Measurements from ENCODE around the gene NFE2L3. TPM values are rescaled to one million over a fixed set of nuclear protein-coding genes. Genes with fewer than 3 reads are reported as not detected.

Gene NFE2L3
- total and polyA plus RNA-seq, 2 of the 8 experiments (the other 6 are each of a cell fraction or from before 2014, with no cell fraction given): 64.9 to 76.5 TPM

GRCh38 chr7:26153823-26154783 is 2.1 kb downstream of the NFE2L3 start (continued):
- TF ChIP-seq RBBP5 (IDR thresholded peaks at IDR 0.05; ENCODE audit: borderline replicate concordance, low read depth, low read length) (0 out of 2 replicates have a peak, but pooled peaks have one; percentile 53), POLR2A (IDR thresholded peaks at IDR 0.05; ENCODE audit: control extremely low read depth in 1 of 2, low read depth in 2 of 2, low read length in 2 of 2) (peak; percentile 35 to 59), CHD1 (IDR thresholded peaks at IDR 0.05; ENCODE audit: low read depth, low read length) (no peak), SIN3A (conservative IDR thresholded peaks at IDR 0.05 in 1 of 2, IDR thresholded peaks at IDR 0.05 in 1 of 2; ENCODE audit: low read depth in 1 of 2, low read length in 2 of 2) (0 out of 4 replicates have a peak, but pooled peaks have one; percentile 23 to 44), EZH2 (IDR thresholded peaks at IDR 0.05; ENCODE audit: low read depth, low read length, severe bottlenecking) (no peak), SIRT6 (IDR thresholded peaks at IDR 0.05; ENCODE audit: low read length) (no peak), CREB1 (IDR thresholded peaks at IDR 0.05) (no peak), ZNF274 (IDR thresholded peaks at IDR 0.05; ENCODE audit: borderline replicate concordance, extremely low read depth, low read length) (no peak), CEBPB (IDR thresholded peaks at IDR 0.05; ENCODE audit: low read depth, low read length) (no peak), RXRA (IDR thresholded peaks at IDR 0.05; ENCODE audit: insufficient read depth, low read depth, low read length) (0 out of 2 replicates have a peak, but pooled peaks have one; percentile 28), HDAC6 (IDR thresholded peaks at IDR 0.05; ENCODE audit: low read depth, low read length) (no peak), POU5F1 (IDR thresholded peaks at IDR 0.05; ENCODE audit: low read depth, low read length) (peak; percentile 85), NANOG (IDR thresholded peaks at IDR 0.05; ENCODE audit: insufficient read depth, low read depth, low read length, poor library complexity, severe bottlenecking) (peak; percentile 92), SAP30 (IDR thresholded peaks at IDR 0.05; ENCODE audit: insufficient read depth, insufficient replicate concordance, low read length) (no peak), ATF3 (IDR thresholded peaks at IDR 0.05; ENCODE audit: insufficient read depth, low read depth, low read length) (no peak), CTCF (IDR thresholded peaks at IDR 0.05; ENCODE audit: control extremely low read depth in 1 of 3, insufficient read depth in 1 of 3, low read depth in 1 of 3, low read length in 3 of 3) (no peak), SRF (IDR thresholded peaks at IDR 0.05; ENCODE audit: low read depth, low read length) (no peak), EGR1 (IDR thresholded peaks at IDR 0.05; ENCODE audit: borderline replicate concordance, low read depth, low read length) (peak; percentile 69), BRCA1 (IDR thresholded peaks at IDR 0.05; ENCODE audit: low read depth, low read length) (no peak)
- TF ChIP-seq, protein P1, sequence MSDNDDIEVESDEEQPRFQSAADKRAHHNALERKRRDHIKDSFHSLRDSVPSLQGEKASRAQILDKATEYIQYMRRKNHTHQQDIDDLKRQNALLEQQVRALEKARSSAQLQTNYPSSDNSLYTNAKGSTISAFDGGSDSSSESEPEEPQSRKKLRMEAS (IDR thresholded peaks at IDR 0.05): no peak
